ENCODE results near the gene EBP. TPM values are rescaled to one million over a fixed set of nuclear protein-coding genes. Genes with fewer than 3 reads are reported as not detected.

Gene EBP
- polyA plus RNA-seq, 1 experiment = 36.1 TPM

DNA sequence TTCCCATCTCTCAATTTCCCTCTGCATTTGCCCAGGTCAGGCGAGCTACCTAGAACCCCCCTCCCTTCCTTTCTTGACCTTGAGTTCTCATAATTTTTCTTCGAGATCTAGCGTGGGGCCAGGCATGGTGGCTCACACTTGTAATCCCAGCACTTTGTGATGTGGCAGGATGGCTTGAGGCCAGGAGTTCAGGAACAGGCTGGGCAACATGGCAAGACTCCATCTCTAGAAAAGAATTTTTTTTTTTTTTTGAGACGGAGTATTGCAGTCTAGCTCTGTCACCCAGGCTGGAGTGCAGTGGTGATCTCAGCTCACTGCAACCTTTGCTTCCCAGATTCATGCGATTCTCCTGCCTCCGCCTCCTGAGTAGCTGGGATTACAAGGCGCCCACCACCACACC lies 17.3 kb upstream of the EBP start:
- no peaks in the 10 kb centered on the region for H3K36me3 ChIP-seq (ENCODE audit: control insufficient read depth, insufficient read depth, low read length)
- no peak overlapping the region for H3K4me3 ChIP-seq (ENCODE audit: low read depth, low read length)
- no peak for DNase-seq (ENCODE audit: low read depth)
- TF ChIP-seq, protein P1, sequence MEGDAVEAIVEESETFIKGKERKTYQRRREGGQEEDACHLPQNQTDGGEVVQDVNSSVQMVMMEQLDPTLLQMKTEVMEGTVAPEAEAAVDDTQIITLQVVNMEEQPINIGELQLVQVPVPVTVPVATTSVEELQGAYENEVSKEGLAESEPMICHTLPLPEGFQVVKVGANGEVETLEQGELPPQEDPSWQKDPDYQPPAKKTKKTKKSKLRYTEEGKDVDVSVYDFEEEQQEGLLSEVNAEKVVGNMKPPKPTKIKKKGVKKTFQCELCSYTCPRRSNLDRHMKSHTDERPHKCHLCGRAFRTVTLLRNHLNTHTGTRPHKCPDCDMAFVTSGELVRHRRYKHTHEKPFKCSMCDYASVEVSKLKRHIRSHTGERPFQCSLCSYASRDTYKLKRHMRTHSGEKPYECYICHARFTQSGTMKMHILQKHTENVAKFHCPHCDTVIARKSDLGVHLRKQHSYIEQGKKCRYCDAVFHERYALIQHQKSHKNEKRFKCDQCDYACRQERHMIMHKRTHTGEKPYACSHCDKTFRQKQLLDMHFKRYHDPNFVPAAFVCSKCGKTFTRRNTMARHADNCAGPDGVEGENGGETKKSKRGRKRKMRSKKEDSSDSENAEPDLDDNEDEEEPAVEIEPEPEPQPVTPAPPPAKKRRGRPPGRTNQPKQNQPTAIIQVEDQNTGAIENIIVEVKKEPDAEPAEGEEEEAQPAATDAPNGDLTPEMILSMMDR (IDR thresholded peaks at IDR 0.05; ENCODE audit: insufficient read depth, low read depth, low read length) = no peak
- no peaks in the 10 kb centered on the region for H3K27me3 ChIP-seq (ENCODE audit: control insufficient read depth, insufficient read depth, low read length)
- CTCF ChIA-PET = no interaction called here
- POLR2A ChIA-PET = interaction anchor here (0.7 kb wide), 1 partner anchor 421 kb away, joined by 6 read pairs; no protein-coding TSS in a partner anchor

DNA sequence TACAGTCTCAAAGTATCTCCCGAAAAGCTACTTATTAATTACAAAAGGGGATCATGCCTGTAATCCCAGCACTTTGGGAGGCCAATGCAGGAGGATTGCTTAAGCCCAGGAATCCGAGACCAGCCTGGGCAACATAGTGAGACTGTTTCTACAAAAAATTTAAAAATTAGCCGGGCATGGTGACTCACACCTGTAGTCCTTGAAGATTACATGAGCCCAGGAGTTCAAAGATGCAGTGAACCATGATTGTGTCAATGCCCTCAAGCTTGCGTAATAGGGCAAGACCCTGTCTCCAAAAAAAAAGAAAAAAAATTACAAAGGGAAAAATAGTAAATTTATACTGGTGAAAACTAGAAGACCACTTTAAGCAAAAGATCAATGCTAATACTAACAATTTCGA lies 16.1 kb upstream of the EBP start:
- Histone ChIP-seq H3K4me3 (ENCODE audit: low read depth, low read length) (no peak overlapping the region), H3K36me3 (ENCODE audit: control insufficient read depth, insufficient read depth, low read length) (no peaks in the 10 kb centered on the region), H3K27me3 (ENCODE audit: control insufficient read depth, insufficient read depth, low read length) (no peaks in the 10 kb centered on the region)
- DNase-seq (ENCODE audit: low read depth) = no peak
- POLR2A ChIA-PET = no interaction called here
- TF ChIP-seq, protein P1 (IDR thresholded peaks at IDR 0.05; ENCODE audit: insufficient read depth, low read depth, low read length) = no peak
- CTCF ChIA-PET = no interaction called here

DNA sequence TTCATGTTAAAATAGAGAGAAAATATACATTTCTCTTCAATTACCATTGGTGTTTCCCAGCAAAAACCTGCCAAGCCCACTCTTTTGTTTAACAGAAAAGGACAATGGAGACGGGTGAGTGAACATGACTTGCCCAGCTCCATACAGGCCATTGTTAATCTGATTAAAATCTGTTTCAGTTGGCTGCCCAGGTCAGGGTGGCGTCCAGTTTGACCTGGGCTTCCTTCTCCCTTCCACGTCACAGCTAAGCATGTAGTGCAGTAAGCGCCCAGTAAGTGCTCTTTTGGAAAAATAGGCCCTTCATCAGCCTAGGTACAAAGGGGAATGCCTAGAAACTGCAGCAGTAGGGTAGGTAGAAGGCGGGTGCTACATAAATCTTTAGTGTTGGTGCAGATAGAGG lies 14.4 kb upstream of the EBP start:
- Histone ChIP-seq H3K4me3 (ENCODE audit: low read depth, low read length) (no peak overlapping the region), H3K27me3 (ENCODE audit: control insufficient read depth, insufficient read depth, low read length) (no peaks in the 10 kb centered on the region), H3K36me3 (ENCODE audit: control insufficient read depth, insufficient read depth, low read length) (no peaks in the 10 kb centered on the region)
- ChIA-PET POLR2A (no interaction called here), CTCF (interaction anchor here (1.3 kb wide), 1 partner anchor 33 kb away, joined by 3 read pairs; no protein-coding TSS in a partner anchor)
- no peak for DNase-seq (ENCODE audit: low read depth)
- TF ChIP-seq, protein P1 (IDR thresholded peaks at IDR 0.05; ENCODE audit: insufficient read depth, low read depth, low read length) = no peak

DNA sequence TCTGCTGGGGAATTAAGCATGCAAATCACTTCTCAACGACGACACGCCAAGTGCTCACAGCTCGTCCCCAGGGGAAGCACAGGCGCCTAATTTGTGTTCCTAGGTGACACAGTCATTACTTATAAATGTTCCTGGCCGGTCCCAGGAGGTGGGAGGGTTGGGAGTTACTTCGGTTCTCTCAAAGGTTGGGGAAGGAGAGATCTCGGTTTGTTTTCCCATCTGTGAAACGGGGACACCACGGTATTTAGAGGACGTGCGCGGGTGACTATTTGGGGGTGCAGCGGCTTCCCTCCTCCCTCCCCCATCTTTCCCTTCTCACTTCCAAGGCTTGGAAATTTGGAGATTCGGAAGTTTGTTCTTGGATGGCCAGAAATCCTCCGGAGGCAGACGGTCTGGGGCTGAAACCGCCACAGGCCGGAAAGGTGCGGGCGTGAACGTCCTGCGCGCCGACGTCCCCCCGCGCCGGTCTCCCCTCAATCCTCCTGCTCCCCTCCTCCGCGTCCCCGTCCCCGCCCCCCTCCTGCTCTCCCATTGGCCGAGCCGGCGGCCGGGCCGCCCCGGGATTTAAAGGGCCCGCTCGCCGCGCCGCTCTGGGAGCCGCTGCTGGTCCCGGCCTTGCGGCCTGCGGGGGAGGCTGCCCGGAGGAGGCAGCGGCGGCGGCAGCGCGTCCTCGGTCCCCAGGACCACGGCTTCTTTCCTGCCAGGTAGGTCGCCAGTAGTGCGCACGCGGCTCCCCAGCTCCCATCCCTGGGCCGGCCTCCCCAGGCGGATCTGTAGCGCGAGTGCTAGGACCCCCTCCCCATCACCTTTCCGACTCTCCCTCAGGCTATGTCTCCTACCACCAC lies 13.0 kb upstream of the EBP start, which contains the start of gene PORCN:
TSS of gene PORCN (plus strand) at position 593 of the 845 bp plus-strand sequence. CDS start 829 bp downstream, outside the sequence.
- H3K4me3 ChIP-seq (ENCODE audit: low read depth, low read length) = peak within 1 kb of the TSS; percentile 60
- CTCF ChIA-PET = no interaction called here
- no peaks in the 10 kb centered on the region for H3K36me3 ChIP-seq (ENCODE audit: control insufficient read depth, insufficient read depth, low read length)
- TF ChIP-seq, protein P1 (IDR thresholded peaks at IDR 0.05; ENCODE audit: insufficient read depth, low read depth, low read length) = no peak
- no peak for DNase-seq (ENCODE audit: low read depth)
- H3K27me3 ChIP-seq (ENCODE audit: control insufficient read depth, insufficient read depth, low read length) = no peaks in the 10 kb centered on the region
- POLR2A ChIA-PET = no interaction called here

DNA sequence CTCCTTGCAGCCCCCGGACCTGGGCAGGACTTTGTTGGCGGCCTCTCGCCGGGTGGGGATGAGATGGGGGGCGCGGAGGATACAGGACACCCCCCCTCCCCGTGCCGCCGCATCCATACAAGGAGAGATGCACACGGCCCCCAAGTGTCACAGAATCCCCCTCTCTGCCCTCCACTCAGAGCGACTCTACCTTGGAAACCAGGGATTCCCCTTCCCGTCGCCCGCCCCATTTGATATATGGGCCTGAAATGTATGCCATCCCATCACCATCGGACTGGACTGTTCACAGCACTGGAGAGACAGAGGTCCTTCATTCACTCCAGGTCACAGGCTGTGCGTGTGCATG lies 12.4 kb upstream of the EBP start:
- Histone ChIP-seq H3K4me3 (ENCODE audit: low read depth, low read length) (peak overlapping the region; percentile 60), H3K36me3 (ENCODE audit: control insufficient read depth, insufficient read depth, low read length) (no peaks in the 10 kb centered on the region), H3K27me3 (ENCODE audit: control insufficient read depth, insufficient read depth, low read length) (no peaks in the 10 kb centered on the region)
- ChIA-PET CTCF (no interaction called here), POLR2A (no interaction called here)
- TF ChIP-seq, protein P1 (IDR thresholded peaks at IDR 0.05; ENCODE audit: insufficient read depth, low read depth, low read length) = no peak
- DNase-seq (ENCODE audit: low read depth) = no peak

Data from BJ (cell line).